Measurements from ENCODE around the gene LRRC26.

Gene LRRC26

GRCh38 chr9:137191691-137192447 lies 22.0 kb upstream of the LRRC26 start:
- TF ChIP-seq, protein P1, sequence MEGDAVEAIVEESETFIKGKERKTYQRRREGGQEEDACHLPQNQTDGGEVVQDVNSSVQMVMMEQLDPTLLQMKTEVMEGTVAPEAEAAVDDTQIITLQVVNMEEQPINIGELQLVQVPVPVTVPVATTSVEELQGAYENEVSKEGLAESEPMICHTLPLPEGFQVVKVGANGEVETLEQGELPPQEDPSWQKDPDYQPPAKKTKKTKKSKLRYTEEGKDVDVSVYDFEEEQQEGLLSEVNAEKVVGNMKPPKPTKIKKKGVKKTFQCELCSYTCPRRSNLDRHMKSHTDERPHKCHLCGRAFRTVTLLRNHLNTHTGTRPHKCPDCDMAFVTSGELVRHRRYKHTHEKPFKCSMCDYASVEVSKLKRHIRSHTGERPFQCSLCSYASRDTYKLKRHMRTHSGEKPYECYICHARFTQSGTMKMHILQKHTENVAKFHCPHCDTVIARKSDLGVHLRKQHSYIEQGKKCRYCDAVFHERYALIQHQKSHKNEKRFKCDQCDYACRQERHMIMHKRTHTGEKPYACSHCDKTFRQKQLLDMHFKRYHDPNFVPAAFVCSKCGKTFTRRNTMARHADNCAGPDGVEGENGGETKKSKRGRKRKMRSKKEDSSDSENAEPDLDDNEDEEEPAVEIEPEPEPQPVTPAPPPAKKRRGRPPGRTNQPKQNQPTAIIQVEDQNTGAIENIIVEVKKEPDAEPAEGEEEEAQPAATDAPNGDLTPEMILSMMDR (conservative IDR thresholded peaks at IDR 0.05; ENCODE audit: low read length) = no peak
- DNase-seq (ENCODE audit: low read depth) = no peak
- H3K4me3 ChIP-seq (ENCODE audit: low read length) = no peak overlapping the region

GRCh38 chr9:137191245-137191644 lies 21.4 kb upstream of the LRRC26 start:
- no peak overlapping the region for H3K4me3 ChIP-seq (ENCODE audit: low read length)
- no peak for DNase-seq (ENCODE audit: low read depth)
- TF ChIP-seq, protein P1 (conservative IDR thresholded peaks at IDR 0.05; ENCODE audit: low read length) = no peak

DNA sequence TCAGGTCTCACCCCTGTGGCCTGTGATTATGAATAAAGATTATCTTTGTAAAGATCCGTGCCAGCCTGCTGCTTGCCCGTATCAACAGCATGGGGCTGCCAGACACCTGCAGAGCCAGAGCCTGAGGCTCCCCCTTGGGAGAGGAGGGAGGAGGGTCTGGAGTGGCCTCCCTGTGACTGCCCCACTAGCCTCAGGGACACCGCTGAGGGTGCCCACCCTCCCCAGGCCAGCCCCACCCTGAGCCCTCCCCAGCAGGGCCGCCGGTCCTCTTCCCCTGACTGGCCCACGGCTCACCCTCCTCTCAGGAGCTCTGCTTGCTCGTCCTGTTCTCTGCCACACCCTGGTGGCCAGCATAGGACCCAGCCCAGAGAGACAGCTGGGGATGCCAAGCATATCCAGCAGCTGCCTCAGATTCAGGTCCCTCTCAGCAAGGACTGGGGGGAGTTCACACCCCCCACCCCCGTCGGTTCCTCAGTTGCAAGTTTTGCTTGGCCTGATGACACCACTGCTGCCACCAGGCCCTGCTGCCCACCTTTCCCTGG lies 20.5 kb upstream of the LRRC26 start:
- no peak for DNase-seq (ENCODE audit: low read depth)
- TF ChIP-seq, protein P1 (conservative IDR thresholded peaks at IDR 0.05; ENCODE audit: low read length) = no peak
- H3K4me3 ChIP-seq (ENCODE audit: low read length) = no peak overlapping the region; the same call in 1 of the 2 replicates

DNA sequence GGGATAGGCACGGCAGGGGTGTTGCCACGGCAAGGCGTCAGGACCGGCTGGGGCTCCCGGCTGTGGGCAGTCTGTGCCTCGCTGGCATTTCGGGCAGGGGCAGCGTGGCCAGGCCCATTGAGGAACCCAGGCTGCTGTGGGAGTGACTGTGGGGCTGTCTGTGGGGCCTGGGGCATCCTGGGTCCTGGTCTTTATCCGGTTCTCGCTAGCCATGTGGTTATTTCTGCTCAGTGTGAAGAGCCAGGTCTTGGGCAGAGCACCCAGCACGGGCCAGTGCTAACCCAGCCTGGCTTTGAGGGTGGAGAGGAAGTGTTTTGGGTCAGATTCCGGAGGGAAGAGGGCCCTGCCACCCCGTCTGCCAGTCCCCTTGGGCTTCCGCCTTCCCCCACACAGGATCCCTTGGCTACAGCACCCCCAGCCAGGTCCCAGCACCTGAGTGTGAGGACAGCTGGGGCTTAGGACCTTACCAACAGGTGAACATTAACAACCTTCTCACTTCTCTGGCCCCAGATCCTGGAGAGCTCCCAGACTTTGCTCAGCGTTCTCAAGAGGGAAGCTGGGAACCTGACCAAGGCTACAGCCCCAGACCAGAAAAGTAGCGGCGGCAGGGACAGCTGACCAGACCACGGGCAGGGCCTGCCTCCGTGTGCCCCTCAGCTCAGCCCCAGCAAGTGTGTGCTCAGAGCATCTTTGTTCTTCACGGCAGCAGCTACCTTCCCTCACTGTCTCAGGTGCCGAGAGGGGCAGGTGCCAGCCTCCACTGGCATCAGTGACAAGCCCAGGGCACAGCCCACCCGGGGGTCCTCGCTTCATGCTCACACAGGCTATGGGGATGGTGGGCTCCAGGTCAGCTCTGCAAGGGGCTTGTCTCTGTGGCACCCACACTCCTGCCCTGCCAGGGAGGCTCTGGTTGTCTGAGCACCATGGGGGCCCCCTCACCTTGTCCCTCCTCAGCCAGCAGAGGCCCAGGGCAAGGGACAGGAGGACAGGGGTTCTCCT lies 19.7 kb upstream of the LRRC26 start:
- H3K4me3 ChIP-seq (ENCODE audit: low read length) = peak overlapping the region; percentile 96
- no peak for DNase-seq (ENCODE audit: low read depth)
- TF ChIP-seq, protein P1 (conservative IDR thresholded peaks at IDR 0.05; ENCODE audit: low read length) = no peak

DNA sequence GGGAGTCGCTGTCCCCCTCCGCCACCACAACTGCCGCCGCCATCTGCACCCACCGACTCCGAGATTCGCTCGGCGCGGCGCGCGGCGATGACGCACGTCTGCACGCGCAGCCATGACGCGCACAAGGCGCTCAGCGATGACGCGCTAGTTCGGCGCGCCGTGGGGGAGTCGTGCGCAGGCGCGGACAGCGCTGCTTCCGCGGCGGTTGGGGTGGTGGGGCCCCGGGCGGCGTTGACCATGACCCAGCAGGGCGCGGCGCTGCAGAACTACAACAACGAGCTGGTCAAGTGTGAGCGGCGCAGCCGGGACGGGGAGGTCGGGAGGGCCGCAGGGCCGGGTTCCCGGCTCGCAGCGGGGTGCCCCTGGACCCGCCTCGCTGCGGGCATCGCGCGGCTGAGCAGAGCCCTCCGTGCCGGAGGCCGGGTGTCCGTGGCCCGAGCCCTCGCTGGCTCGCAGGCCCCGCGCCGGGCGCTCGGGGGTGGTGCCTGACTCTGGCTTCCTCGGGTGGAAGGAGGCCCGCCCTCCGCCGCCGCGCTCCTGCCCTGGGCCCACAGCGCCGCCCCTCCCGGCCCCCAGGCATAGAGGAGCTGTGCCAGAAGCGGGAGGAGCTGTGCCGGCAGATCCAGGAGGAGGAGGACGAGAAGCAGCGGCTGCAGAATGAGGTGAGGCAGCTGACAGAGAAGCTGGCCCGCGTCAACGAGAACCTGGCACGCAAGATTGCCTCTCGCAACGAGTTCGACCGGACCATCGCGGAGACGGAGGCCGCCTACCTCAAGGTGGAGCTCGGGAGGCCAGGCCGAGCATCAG lies 18.8 kb upstream of the LRRC26 start, which contains the start of the genes ANAPC2 and SSNA1:
Gene ANAPC2, minus strand, starts transcription at position 71 of the 807 bp plus-strand sequence. Its CDS starts 28 bp downstream, at position 43.
Gene SSNA1, plus strand, starts transcription at position 187 of the 807 bp plus-strand sequence. Its CDS starts 51 bp downstream, at position 238.
- DNase-seq (ENCODE audit: low read depth) = peak; percentile 91
- TF ChIP-seq, protein P1 (conservative IDR thresholded peaks at IDR 0.05; ENCODE audit: low read length) = peak; percentile 42
- H3K4me3 ChIP-seq (ENCODE audit: low read length) = peak within 1 kb of the TSS; percentile 96

DNA sequence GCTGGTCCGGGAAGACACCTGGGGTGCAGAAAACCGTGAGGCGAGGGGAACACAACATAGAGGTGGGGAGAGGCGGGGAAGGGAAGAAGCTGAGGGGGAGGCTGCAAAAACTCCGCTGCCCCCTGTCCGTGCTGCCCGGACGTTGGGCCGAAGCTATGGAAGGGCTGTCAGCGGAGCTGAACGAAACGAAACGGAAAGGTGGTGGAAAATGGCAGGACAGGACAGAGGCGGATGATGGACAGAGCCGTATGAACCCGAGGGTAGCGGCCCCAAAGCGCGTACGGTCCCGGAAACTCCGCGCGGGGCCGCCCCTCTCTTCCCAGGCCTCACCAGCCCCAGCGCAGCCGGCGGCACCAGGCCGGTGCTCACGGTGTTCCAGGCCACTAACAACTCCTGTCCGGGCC lies 18.2 kb upstream of the LRRC26 start:
- DNase-seq (ENCODE audit: low read depth) = no peak
- peak overlapping the region; percentile 96 for H3K4me3 ChIP-seq (ENCODE audit: low read length)
- TF ChIP-seq, protein P1 (conservative IDR thresholded peaks at IDR 0.05; ENCODE audit: low read length) = no peak

Measured in AG10803 (cell line).